IMR-90 (cell line): Measurements from ENCODE around the gene HTR3A. TPM values are rescaled to one million over a fixed set of nuclear protein-coding genes. Genes with fewer than 3 reads are reported as not detected.

Experiments
- ATAC-seq: fragments of 200-7000 bp; cut with Tn5 transposase; 2 replicates; pipeline ENCODE4 v1.9.1; 2020; ENCODE audit warnings: low read depth, mild to moderate bottlenecking, moderate library complexity
- BruUV-seq: library from RNA; stranded (reverse); fragments of 400-500 nt; replicated peaks from 2 replicates; lab custom pipeline; 2021; lab: Mats Ljungman, UMichigan
- CTCF ChIA-PET: fragments of 300-600 bp; formaldehyde crosslinking; extraction: SDS; loops from one replicate; lab custom pipeline; 2021; ENCODE audit warnings: antibody characterized with exemption; lab: Yijun Ruan, JAX
- POLR2A ChIA-PET: fragments of 300-600 bp; sonication (Branson Sonifier 250); formaldehyde crosslinking; loops from one replicate; lab custom pipeline; 2022; ENCODE audit warnings: antibody characterized with exemption; ENCODE audit not compliant: unreplicated experiment; lab: Charles Lee
- DNase-seq: peaks from one replicate; pipeline ENCODE4 v3.0.0; 2013
- H2AFZ ChIP-seq: replicated peaks from 2 replicates; pipeline ENCODE3; 2013; ENCODE audit warnings: low read length, mild to moderate bottlenecking; ENCODE audit not compliant: poor library complexity
- H2AK5ac ChIP-seq: 2 replicates; pipeline ENCODE4 v1.6.1; 2013; ENCODE audit warnings: low read depth, low read length, inconsistent platforms
- H2AK9ac ChIP-seq: replicated peaks from 2 replicates; pipeline ENCODE3; 2013; ENCODE audit warnings: mild to moderate bottlenecking, low read depth, low read length, moderate library complexity; ENCODE audit not compliant: poor library complexity
- H2BK120ac ChIP-seq: 2 replicates; pipeline ENCODE4 v1.6.1; 2013; ENCODE audit warnings: low read depth, low read length, inconsistent platforms
- H2BK15ac ChIP-seq: 3 replicates; pipeline ENCODE4 v1.6.1; 2013; ENCODE audit warnings: low read depth, low read length, inconsistent platforms
- H2BK20ac ChIP-seq: 2 replicates; pipeline ENCODE4 v1.6.1; 2013; ENCODE audit warnings: low read depth, mild to moderate bottlenecking, inconsistent platforms, low read length, moderate library complexity
- H2BK5ac ChIP-seq: 2 replicates; pipeline ENCODE4 v1.6.1; 2013; ENCODE audit warnings: mild to moderate bottlenecking, low read depth, low read length, inconsistent platforms; ENCODE audit not compliant: poor library complexity, severe bottlenecking
- H3K14ac ChIP-seq: replicated peaks from 2 replicates; pipeline ENCODE4 v1.6.1; 2013; ENCODE audit warnings: low read depth, low read length, inconsistent platforms
- H3K18ac ChIP-seq: 2 replicates; pipeline ENCODE4 v1.6.1; 2013; ENCODE audit warnings: low read depth, low read length, control low read depth
- H3K23ac ChIP-seq: 2 replicates; pipeline ENCODE4 v1.6.1; 2013; ENCODE audit warnings: low read depth, low read length, inconsistent platforms
- H3K27ac ChIP-seq: 2 replicates; pipeline ENCODE4 v1.5.1; 2013; ENCODE audit warnings: mild to moderate bottlenecking, control low read depth, low read length; ENCODE audit not compliant: insufficient read depth
- H3K27me3 ChIP-seq: 2 replicates; pipeline ENCODE4 v1.6.1; 2013; ENCODE audit warnings: low read length; ENCODE audit not compliant: control insufficient read depth, insufficient read depth
- H3K36me3 ChIP-seq: 2 replicates; pipeline ENCODE4 v1.6.1; 2013; ENCODE audit warnings: low read length, mixed read lengths; ENCODE audit not compliant: control insufficient read depth, insufficient read depth
- H3K4ac ChIP-seq: 2 replicates; pipeline ENCODE4 v1.6.1; 2013; ENCODE audit warnings: low read depth, low read length, inconsistent platforms
- H3K4me1 ChIP-seq: 2 replicates; pipeline ENCODE4 v1.6.1; 2013; ENCODE audit warnings: low read length, mixed read lengths; ENCODE audit not compliant: control insufficient read depth, insufficient read depth
- H3K4me2 ChIP-seq: 2 replicates; pipeline ENCODE4 v1.6.1; 2013; ENCODE audit warnings: low read depth, mild to moderate bottlenecking, control low read depth, low read length, moderate library complexity
- H3K4me3 ChIP-seq: 2 replicates; pipeline ENCODE4 v1.5.1; 2013; ENCODE audit warnings: low read depth, mild to moderate bottlenecking, control low read depth, low read length, moderate library complexity; ENCODE audit not compliant: insufficient read depth
- H3K56ac ChIP-seq: 2 replicates; pipeline ENCODE4 v1.6.1; 2013; ENCODE audit warnings: low read length, inconsistent platforms; ENCODE audit not compliant: insufficient read depth; ENCODE audit errors: extremely low read depth
- H3K79me1 ChIP-seq, 2 experiments: 2 replicates each; pipeline ENCODE4 v1.6.1; 2013; ENCODE audit warnings: low read length in 2 of 2, inconsistent platforms in 1 of 2, low read depth in 1 of 2
- H3K9ac ChIP-seq: 2 replicates; pipeline ENCODE4 v1.6.1; 2013; ENCODE audit warnings: low read depth, low read length, control low read depth
- H3K9me1 ChIP-seq: 2 replicates; pipeline ENCODE4 v1.6.1; 2013; ENCODE audit warnings: low read length, inconsistent platforms; ENCODE audit not compliant: insufficient read depth
- H3K9me3 ChIP-seq: 2 replicates; pipeline ENCODE4 v1.6.1; 2013; ENCODE audit warnings: low read length; ENCODE audit not compliant: control insufficient read depth, insufficient read depth
- H4K20me1 ChIP-seq: 2 replicates; pipeline ENCODE4 v1.6.1; 2013; ENCODE audit warnings: low read length, inconsistent platforms; ENCODE audit not compliant: insufficient read depth
- H4K5ac ChIP-seq: 2 replicates; pipeline ENCODE4 v1.6.1; 2013; ENCODE audit warnings: mild to moderate bottlenecking, low read depth, low read length, control low read depth
- H4K8ac ChIP-seq, 2 experiments: 2 replicates each; pipeline ENCODE4 v1.6.1; 2013; ENCODE audit warnings: low read depth in 2 of 2, low read length in 2 of 2, control low read depth in 1 of 2, inconsistent platforms in 1 of 2
- H4K91ac ChIP-seq: 2 replicates; pipeline ENCODE4 v1.6.1; 2013; ENCODE audit warnings: low read depth, low read length, inconsistent platforms; ENCODE audit not compliant: insufficient read depth
- BHLHE40 ChIP-seq: fragments of 150-350 bp; IDR thresholded peaks from 2 replicates; pipeline ENCODE4 v1.6.1; 2016; ENCODE audit warnings: mild to moderate bottlenecking, low read depth, low read length
- FOS ChIP-seq: fragments of 150-350 bp; IDR thresholded peaks from 2 replicates; pipeline ENCODE4 v1.6.1; 2016; ENCODE audit warnings: low read depth, low read length
- MAFK ChIP-seq: IDR thresholded peaks from 2 replicates; pipeline ENCODE4 v1.6.1; 2012; ENCODE audit warnings: low read depth, low read length, improper control_type of control experiment
- MXI1 ChIP-seq: IDR thresholded peaks from 2 replicates; pipeline ENCODE4 v1.6.1; 2012; ENCODE audit warnings: low read depth, mild to moderate bottlenecking, low read length, moderate library complexity, borderline replicate concordance
- RAD21 ChIP-seq: IDR thresholded peaks from 2 replicates; pipeline ENCODE4 v1.6.1; 2012; ENCODE audit warnings: low read length, improper control_type of control experiment
- WGBS, 2 experiments: methylation state at CpG; one replicate each; pipeline versions ENCODE4 v1.1.5 to v1.1.7; 2013; ENCODE audit warnings: missing lambda C conversion rate in 2 of 2; ENCODE audit not compliant: insufficient read length in 1 of 2; ENCODE audit errors: extremely low coverage in 2 of 2; 5-methylcytosine and 5-hydroxymethylcytosine counted together
- dilution Hi-C: fragments of 300-500 bp; cut with HindIII; formaldehyde crosslinking; loops from one replicate; pipeline ENCODE4 v1.14.3; 2018; ENCODE audit warnings: low sequenced_read_pairs; ENCODE audit not compliant: unreplicated experiment
- in situ Hi-C: fragments of 300-500 bp; cut with MboI; formaldehyde crosslinking; loops from 3 replicates; pipeline ENCODE4 v1.14.3; 2019; ENCODE audit warnings: low sequenced_read_pairs, inconsistent platforms, mixed read lengths
- intact Hi-C: fragments of 100-400 bp; cut with micrococcal nuclease; formaldehyde crosslinking; loops from 2 replicates; pipeline ENCODE4 v1.10.0; 2022
- polyA plus RNA-seq, 3 experiments: library from polyadenylated mRNA; depleted of rRNA; stranded (reverse); fragments of >200 nt; gene quantifications; 2 replicates each; pipeline ENCODE4 v1.2.3, GENCODE V29; 2012; ENCODE audit warnings: low replicate concordance in 1 of 3
- total RNA-seq: library from RNA; depleted of rRNA; stranded (reverse); fragments of >200 nt; gene quantifications from 2 replicates; pipeline ENCODE4 v1.2.3, GENCODE V29; 2012

Gene HTR3A
- total and polyA plus RNA-seq, 2 of the 4 experiments (the other 2 are of a cell fraction) = not detected

DNA sequence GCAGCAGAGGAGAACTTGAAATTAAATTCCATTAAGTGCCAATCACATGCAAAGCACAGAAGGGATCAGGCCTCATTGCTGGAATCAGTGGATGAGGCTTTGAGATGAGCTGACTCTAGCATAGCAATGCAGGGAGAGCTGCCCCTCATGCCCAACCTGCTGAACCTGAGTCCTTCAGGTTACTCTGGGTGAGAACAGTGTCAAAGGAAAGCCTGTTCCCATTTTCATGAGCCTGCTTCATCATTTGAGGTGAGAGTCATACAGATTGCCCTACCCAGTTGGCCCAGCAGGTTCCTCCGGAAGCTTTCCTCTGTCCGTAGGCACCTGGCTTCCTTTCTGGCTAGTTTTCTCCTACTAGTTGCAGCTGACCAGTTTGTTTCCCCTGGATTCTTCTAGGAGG, 58.7 kb downstream of the HTR3A start:
- Histone ChIP-seq H3K9me1 (no peaks in the 10 kb centered on the region), H4K20me1 (no peaks in the 10 kb centered on the region), H3K27ac (no peak overlapping the region), H3K56ac (no peak overlapping the region), H3K18ac (no peak overlapping the region), H3K4me2 (no peak overlapping the region), H2BK15ac (no peak overlapping the region), H2AK9ac (no peak overlapping the region), H4K91ac (no peak overlapping the region), H3K27me3 (peaks cover 12% of the 10 kb centered on the region; the same call in 1 of the 2 replicates), H3K9ac (no peak overlapping the region), H3K36me3 (no peaks in the 10 kb centered on the region), H4K8ac (no peak overlapping the region), H2BK20ac (no peak overlapping the region), H3K4me3 (no peak overlapping the region), H3K4ac (no peak overlapping the region), H2AFZ (no peak overlapping the region), H3K23ac (no peak overlapping the region), H3K4me1 (no peaks in the 10 kb centered on the region), H3K79me1 (no peaks in the 10 kb centered on the region), H4K5ac (no peak overlapping the region), H3K14ac (no peak overlapping the region), H2AK5ac (no peak overlapping the region), H2BK5ac (no peak overlapping the region), H3K9me3 (no peaks in the 10 kb centered on the region), H2BK120ac (no peak overlapping the region)
- TF ChIP-seq BHLHE40 (no peak), MXI1 (no peak), FOS (no peak), MAFK (no peak), RAD21 (no peak)
- ATAC-seq (no peak), DNase-seq (no peak)
- ChIA-PET POLR2A (no interaction called here), CTCF (interaction anchor here (1.1 kb wide), 1 partner anchor 228 kb away, joined by 4 read pairs; no protein-coding TSS in a partner anchor)
- BruUV-seq = no TSS peak
- dilution Hi-C loops = no loop called here
- WGBS, 2 experiments = 80% methylated on average over 2 of the region's 2 CpGs; no CpG with 5 or more reads in 1 of the 2 experiments
- intact Hi-C loops = no loop called here
- in situ Hi-C loops = no loop called here
